ENCODE measurements around the gene C16orf92.
A peak's percentile ranks its signal among the peaks of the same experiment; 100 is the strongest.
"Not testable (repeated sequence)": the region's sequence is repeated elsewhere in the genome, so short reads cannot be mapped to it uniquely, and the experiment has no call there.

The C16orf92 gene

GRCh38 chr16:30005341-30006094, 17.5 kb upstream of the C16orf92 start:
- peak; percentile 11 for DNase-seq (ENCODE audit: low read depth)

- no peak for DNase-seq (ENCODE audit: low read depth)
These were observed 16.9 kb upstream of the C16orf92 start for GRCh38 chr16:30006095-30006473.

- DNase-seq (ENCODE audit: low read depth), result no peak
These were observed 16.2 kb upstream of the C16orf92 start for GRCh38 chr16:30006659-30007377.

GRCh38 chr16:30007378-30007895, 15.6 kb upstream of the C16orf92 start:
- DNase-seq (ENCODE audit: low read depth), result no peak

GRCh38 chr16:30009085-30009862, 13.7 kb upstream of the C16orf92 start:
- no peak for DNase-seq (ENCODE audit: low read depth)

GRCh38 chr16:30009990-30010843, 12.8 kb upstream of the C16orf92 start:
- no peak for DNase-seq (ENCODE audit: low read depth)

GRCh38 chr16:30010844-30011713, 11.9 kb upstream of the C16orf92 start, which contains the start of gene DOC2A:
TSS of gene DOC2A (minus strand) at chr16:30011027. CDS start at chr16:30010222, 805 bp downstream.
- DNase-seq (ENCODE audit: low read depth), result no peak

GRCh38 chr16:30011714-30012504, 11.1 kb upstream of the C16orf92 start:
- no peak for DNase-seq (ENCODE audit: low read depth)

- DNase-seq (ENCODE audit: low read depth), result not testable (repeated sequence)
These were observed 10.4 kb upstream of the C16orf92 start for GRCh38 chr16:30012598-30012997.

- DNase-seq (ENCODE audit: low read depth), result not testable (repeated sequence)
These were observed 7.5 kb upstream of the C16orf92 start for GRCh38 chr16:30015450-30015849.

- DNase-seq (ENCODE audit: low read depth), result no peak
These were observed 6.3 kb upstream of the C16orf92 start for GRCh38 chr16:30016555-30017276.

GRCh38 chr16:30017277-30017656, 5.7 kb upstream of the C16orf92 start:
- no peak for DNase-seq (ENCODE audit: low read depth)

GRCh38 chr16:30017937-30018336, 5.1 kb upstream of the C16orf92 start:
- not testable (repeated sequence) for DNase-seq (ENCODE audit: low read depth)

- DNase-seq (ENCODE audit: low read depth), result no peak
These were observed 4.3 kb upstream of the C16orf92 start for GRCh38 chr16:30018731-30019158.

GRCh38 chr16:30023586-30023985, 588 bp downstream of the C16orf92 start:
- DNase-seq (ENCODE audit: low read depth), result no peak

- DNase-seq (ENCODE audit: low read depth), result no peak
These were observed 1.5 kb downstream of the C16orf92 start for GRCh38 chr16:30024451-30024850.

GRCh38 chr16:30025156-30025555, 2.2 kb downstream of the C16orf92 start:
- no peak for DNase-seq (ENCODE audit: low read depth)

GRCh38 chr16:30025574-30025973, 2.6 kb downstream of the C16orf92 start:
- DNase-seq (ENCODE audit: low read depth), result no peak

GRCh38 chr16:30026449-30026848, 3.5 kb downstream of the C16orf92 start:
- DNase-seq (ENCODE audit: low read depth), result no peak
